Sigmoid colon (tissue), 4 donors: ENCODE data around the gene SIM1.

Experiments used
- POLR2AphosphoS5 ChIP-seq, 4 donors: sonication (generic); formaldehyde crosslinking; IDR thresholded peaks; one replicate each; pipeline ENCODE4 v1.6.1; 2017; ENCODE audit warnings: antibody characterized with exemption in 4 of 4
- TF ChIP-seq, protein P1 (sequence below), 4 experiments: fragments of 450-650 bp in 3 of 4; fragments of 200-600 bp in 1 of 4; IDR thresholded peaks; one replicate each; pipeline ENCODE4 v1.5.1; 2016 to 2019; ENCODE audit warnings: antibody characterized with exemption in 4 of 4, mild to moderate bottlenecking in 3 of 4, moderate library complexity in 2 of 4

GRCh38 chr6:100454551-100455229 lies 10.0 kb downstream of the SIM1 start:
- TF ChIP-seq, protein P1, sequence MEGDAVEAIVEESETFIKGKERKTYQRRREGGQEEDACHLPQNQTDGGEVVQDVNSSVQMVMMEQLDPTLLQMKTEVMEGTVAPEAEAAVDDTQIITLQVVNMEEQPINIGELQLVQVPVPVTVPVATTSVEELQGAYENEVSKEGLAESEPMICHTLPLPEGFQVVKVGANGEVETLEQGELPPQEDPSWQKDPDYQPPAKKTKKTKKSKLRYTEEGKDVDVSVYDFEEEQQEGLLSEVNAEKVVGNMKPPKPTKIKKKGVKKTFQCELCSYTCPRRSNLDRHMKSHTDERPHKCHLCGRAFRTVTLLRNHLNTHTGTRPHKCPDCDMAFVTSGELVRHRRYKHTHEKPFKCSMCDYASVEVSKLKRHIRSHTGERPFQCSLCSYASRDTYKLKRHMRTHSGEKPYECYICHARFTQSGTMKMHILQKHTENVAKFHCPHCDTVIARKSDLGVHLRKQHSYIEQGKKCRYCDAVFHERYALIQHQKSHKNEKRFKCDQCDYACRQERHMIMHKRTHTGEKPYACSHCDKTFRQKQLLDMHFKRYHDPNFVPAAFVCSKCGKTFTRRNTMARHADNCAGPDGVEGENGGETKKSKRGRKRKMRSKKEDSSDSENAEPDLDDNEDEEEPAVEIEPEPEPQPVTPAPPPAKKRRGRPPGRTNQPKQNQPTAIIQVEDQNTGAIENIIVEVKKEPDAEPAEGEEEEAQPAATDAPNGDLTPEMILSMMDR (IDR thresholded peaks at IDR 0.05), result no peak
- no peak for TF ChIP-seq POLR2AphosphoS5 (IDR thresholded peaks at IDR 0.05)
